Gastrocnemius medialis (tissue), 4 donors: ENCODE measurements around the gene FAH. TPM values are rescaled to one million over a fixed set of nuclear protein-coding genes. Genes with fewer than 3 reads are reported as not detected.

Source experiments
- ATAC-seq, 2 donors: fragments of 150-250 bp; one replicate each; pipeline ENCODE4 v1.9.1; 2016
- DNase-seq, 2 donors: peaks; one replicate each; pipeline ENCODE4 v3.0.0-alpha.2; 2019
- H3K27ac ChIP-seq, 4 donors: fragments of 200-600 bp; sonication (generic); 1 replicate in 1 of 4; 2 replicates in 3 of 4; pipeline ENCODE4 v1.5.1; 2016 to 2018; ENCODE audit warnings: mild to moderate bottlenecking in 2 of 4, moderate library complexity in 1 of 4
- H3K27me3 ChIP-seq, 3 donors: fragments of 200-600 bp; sonication (generic) in 2 of 3; 1 replicate in 1 of 3; 2 replicates in 2 of 3; pipeline versions ENCODE4 v1.5.1 to v1.6.0; 2016 to 2019; ENCODE audit warnings: mild to moderate bottlenecking in 1 of 3, moderate library complexity in 1 of 3
- H3K36me3 ChIP-seq, 2 donors: fragments of 200-600 bp; sonication (generic) in 1 of 2; one replicate each; pipeline ENCODE4 v1.5.1; 2017 to 2018
- H3K4me1 ChIP-seq, 2 donors: fragments of 200-600 bp; sonication (generic) in 1 of 2; one replicate each; pipeline ENCODE4 v1.5.1; 2016 to 2017; ENCODE audit warnings: mild to moderate bottlenecking in 2 of 2
- H3K4me3 ChIP-seq, 4 donors: fragments of 200-600 bp; sonication (generic) in 3 of 4; 1 replicate in 1 of 4; 2 replicates in 3 of 4; pipeline ENCODE4 v1.5.1; 2016 to 2019; ENCODE audit warnings: mild to moderate bottlenecking in 2 of 4
- H3K9me3 ChIP-seq, 3 donors: fragments of 200-600 bp; sonication (generic) in 2 of 3; 1 replicate in 1 of 3; 2 replicates in 2 of 3; pipeline ENCODE4 v1.5.1; 2016 to 2019
- CTCF ChIP-seq, 5 experiments: fragments of 450-650 bp in 3 of 5; fragments of 200-600 bp in 2 of 5; sonication (generic) in 2 of 5; IDR thresholded peaks in 4 of 5; conservative IDR thresholded peaks in 1 of 5; 1 replicate in 4 of 5; 2 replicates in 1 of 5; pipeline ENCODE4 v1.5.1; 2016 to 2019; ENCODE audit warnings: antibody characterized with exemption in 5 of 5, mild to moderate bottlenecking in 3 of 5, moderate library complexity in 3 of 5
- POLR2A ChIP-seq, 2 donors: fragments of 450-650 bp; IDR thresholded peaks; one replicate each; pipeline ENCODE4 v1.6.1; 2017; ENCODE audit warnings: antibody characterized with exemption in 2 of 2, mild to moderate bottlenecking in 2 of 2, moderate library complexity in 2 of 2
- in situ Hi-C, 4 donors: fragments of 200-750 bp; cut with MboI; loops; one replicate each; pipeline versions ENCODE4 v1.15.0 to v1.8.0; 2017; ENCODE audit warnings: low sequenced_read_pairs in 4 of 4
- intact Hi-C: fragments of 100-400 bp; cut with DNase I; formaldehyde crosslinking; loops from one replicate; pipeline ENCODE4 v1.15.1; 2023; ENCODE audit warnings: low total_unique reads
- total RNA-seq, 4 donors: library from RNA; depleted of rRNA; stranded (reverse); fragments of >200 nt; gene quantifications; one replicate each; pipeline versions ENCODE4 v1.1.0 to v1.2.3, GENCODE V29; 2016

The FAH gene
- total RNA-seq, 4 donors from 2014 or later = 7.7 to 16.7 (median 12.3) TPM

GRCh38 chr15:80180986-80181385, 28.2 kb downstream of the FAH start:
- DNase-seq = no peak
- Histone ChIP-seq H3K27ac (no peak overlapping the region), H3K27me3 (no peaks in the 10 kb centered on the region), H3K36me3 (peaks cover 0 to 20% of the 10 kb centered on the region in 2 donors), H3K4me1 (peaks cover 13 to 17% of the 10 kb centered on the region in 2 donors), H3K9me3 (no peaks in the 10 kb centered on the region), H3K4me3 (no peak overlapping the region)
- in situ Hi-C loops = no loop called here
- TF ChIP-seq CTCF (IDR thresholded peaks at IDR 0.05 in 4 of 5, conservative IDR thresholded peaks at IDR 0.05 in 1 of 5) (no peak), POLR2A (IDR thresholded peaks at IDR 0.05) (no peak)
- no peak for ATAC-seq
- intact Hi-C loops = no loop called here

GRCh38 chr15:80182611-80183261, 29.9 kb downstream of the FAH start:
- no peak for TF ChIP-seq CTCF (IDR thresholded peaks at IDR 0.05 in 4 of 5, conservative IDR thresholded peaks at IDR 0.05 in 1 of 5)
- no peak for TF ChIP-seq POLR2A (IDR thresholded peaks at IDR 0.05)
- Histone ChIP-seq H3K27me3 (no peaks in the 10 kb centered on the region), H3K36me3 (peaks cover 0 to 20% of the 10 kb centered on the region in 2 donors), H3K9me3 (no peaks in the 10 kb centered on the region), H3K4me3 (no peak overlapping the region), H3K4me1 (peaks cover 13 to 17% of the 10 kb centered on the region in 2 donors), H3K27ac (peak overlapping the region; percentile 46 to 74 (median 64))
- in situ Hi-C loops (no loop called here), intact Hi-C loops (no loop called here)
- ATAC-seq = peak; percentile 85 to 92
- peak; percentile 41 to 56 for DNase-seq

DNA sequence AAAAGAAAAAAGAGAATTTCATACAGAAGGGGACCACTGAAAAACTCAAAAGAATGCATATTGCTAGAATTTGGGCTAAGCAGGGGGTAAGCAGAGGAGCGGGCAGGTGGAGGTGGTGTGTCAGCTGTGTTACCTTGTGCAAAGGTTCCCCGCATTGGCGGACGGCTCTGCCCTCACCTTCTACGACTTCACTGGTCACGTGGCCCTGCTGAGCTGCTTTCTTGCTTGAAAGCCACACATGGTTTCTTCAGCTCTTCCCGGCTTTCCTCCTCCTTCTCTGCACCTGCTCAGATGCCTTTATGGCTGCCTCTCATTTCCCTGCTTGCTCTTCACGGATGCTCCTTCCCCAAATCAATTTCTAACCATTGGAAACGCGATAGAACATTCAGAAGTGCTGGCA, 30.5 kb downstream of the FAH start:
- Histone ChIP-seq H3K4me3 (no peak overlapping the region), H3K4me1 (peaks cover 13 to 17% of the 10 kb centered on the region in 2 donors), H3K36me3 (peaks cover 0 to 20% of the 10 kb centered on the region in 2 donors), H3K27me3 (no peaks in the 10 kb centered on the region), H3K9me3 (no peaks in the 10 kb centered on the region), H3K27ac (peak overlapping the region in 3 of 4 donors; percentile 63 to 74 (median 66))
- in situ Hi-C loops (no loop called here), intact Hi-C loops (no loop called here)
- no peak for DNase-seq
- ATAC-seq = no peak
- TF ChIP-seq CTCF (IDR thresholded peaks at IDR 0.05 in 4 of 5, conservative IDR thresholded peaks at IDR 0.05 in 1 of 5) (no peak), POLR2A (IDR thresholded peaks at IDR 0.05) (no peak)

GRCh38 chr15:80183886-80184285, 31.1 kb downstream of the FAH start:
- Histone ChIP-seq H3K4me3 (no peak overlapping the region), H3K27ac (peak overlapping the region in 1 of 4 donors; percentile 63), H3K36me3 (peaks cover 0 to 20% of the 10 kb centered on the region in 2 donors), H3K9me3 (no peaks in the 10 kb centered on the region), H3K27me3 (no peaks in the 10 kb centered on the region), H3K4me1 (peaks cover 13 to 17% of the 10 kb centered on the region in 2 donors)
- intact Hi-C loops (no loop called here), in situ Hi-C loops (no loop called here)
- TF ChIP-seq POLR2A (IDR thresholded peaks at IDR 0.05) (no peak), CTCF (IDR thresholded peaks at IDR 0.05 in 4 of 5, conservative IDR thresholded peaks at IDR 0.05 in 1 of 5) (peak in 1 of 5 experiments; percentile 24)
- ATAC-seq = peak in 1 of 2 donors; percentile 16
- no peak for DNase-seq
